ENCODE results near the gene LRMDA. TPM values are rescaled to one million over a fixed set of nuclear protein-coding genes. Genes with fewer than 3 reads are reported as not detected.
A peak's percentile ranks its signal among the peaks of the same experiment; 100 is the strongest.

LRMDA gene
- total and polyA plus RNA-seq, 2 donors from 2014 or later = 23.2 to 48.6 TPM

DNA sequence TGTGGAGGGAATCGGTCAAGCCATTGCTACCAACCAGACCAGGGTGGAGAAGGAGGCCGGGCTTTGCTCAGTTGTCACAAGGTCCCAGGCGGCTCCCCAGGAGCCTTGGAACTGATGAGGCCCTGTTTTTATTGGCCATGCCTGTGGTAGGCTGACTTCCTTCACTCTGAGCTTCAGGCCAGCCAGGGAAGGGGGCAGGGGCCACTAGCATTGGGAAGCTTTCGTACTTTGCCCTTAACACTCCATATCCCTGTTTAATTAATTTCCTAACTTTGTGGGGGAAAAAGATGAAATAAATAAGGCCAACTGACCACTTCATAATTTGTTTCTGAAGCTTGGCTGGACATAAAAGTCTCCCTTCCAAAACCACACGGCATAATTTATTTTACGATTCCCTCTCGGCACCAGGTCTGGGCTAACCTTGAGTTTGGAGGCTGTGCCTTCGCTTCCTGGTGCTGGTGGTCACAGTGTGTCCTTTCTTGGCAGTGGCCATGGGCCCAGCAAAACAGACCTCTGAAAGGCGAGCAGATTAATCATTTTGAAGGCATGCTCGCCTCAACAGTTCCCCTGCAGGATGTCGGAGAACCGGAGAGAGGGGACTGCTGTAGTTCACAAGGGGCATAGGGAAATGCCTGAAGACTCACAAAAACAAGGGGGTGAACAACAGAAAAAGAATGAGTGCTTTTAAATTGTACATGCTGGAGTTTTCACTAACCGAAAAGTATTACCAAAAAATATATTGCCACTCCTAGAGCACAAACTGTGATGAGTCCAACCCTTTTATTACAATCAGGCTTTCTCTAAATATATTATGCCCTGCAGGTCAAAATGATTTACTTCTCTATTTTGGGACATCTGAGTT lies 966.0 kb downstream of the LRMDA start:
- Histone ChIP-seq H3K4me3 (ENCODE audit: low read length in 3 of 3) (no peak overlapping the region), H3K4me1 (ENCODE audit: control insufficient read depth in 2 of 3, insufficient read depth in 2 of 3, low read depth in 1 of 3, low read length in 3 of 3) (no peaks in the 10 kb centered on the region), H3K9ac (ENCODE audit: low read length in 3 of 3) (no peak overlapping the region), H3K36me3 (ENCODE audit: control insufficient read depth in 2 of 3, insufficient read depth in 3 of 3, low read length in 3 of 3) (no peaks in the 10 kb centered on the region), H3K27ac (ENCODE audit: low read depth in 2 of 2, low read length in 2 of 2) (no peak overlapping the region), H3K9me3 (ENCODE audit: control insufficient read depth in 2 of 3, insufficient read depth in 1 of 3, low read length in 3 of 3) (no peaks in the 10 kb centered on the region), H3K27me3 (ENCODE audit: control insufficient read depth, insufficient read depth, low read length) (no peaks in the 10 kb centered on the region)
- TF ChIP-seq, protein P1, sequence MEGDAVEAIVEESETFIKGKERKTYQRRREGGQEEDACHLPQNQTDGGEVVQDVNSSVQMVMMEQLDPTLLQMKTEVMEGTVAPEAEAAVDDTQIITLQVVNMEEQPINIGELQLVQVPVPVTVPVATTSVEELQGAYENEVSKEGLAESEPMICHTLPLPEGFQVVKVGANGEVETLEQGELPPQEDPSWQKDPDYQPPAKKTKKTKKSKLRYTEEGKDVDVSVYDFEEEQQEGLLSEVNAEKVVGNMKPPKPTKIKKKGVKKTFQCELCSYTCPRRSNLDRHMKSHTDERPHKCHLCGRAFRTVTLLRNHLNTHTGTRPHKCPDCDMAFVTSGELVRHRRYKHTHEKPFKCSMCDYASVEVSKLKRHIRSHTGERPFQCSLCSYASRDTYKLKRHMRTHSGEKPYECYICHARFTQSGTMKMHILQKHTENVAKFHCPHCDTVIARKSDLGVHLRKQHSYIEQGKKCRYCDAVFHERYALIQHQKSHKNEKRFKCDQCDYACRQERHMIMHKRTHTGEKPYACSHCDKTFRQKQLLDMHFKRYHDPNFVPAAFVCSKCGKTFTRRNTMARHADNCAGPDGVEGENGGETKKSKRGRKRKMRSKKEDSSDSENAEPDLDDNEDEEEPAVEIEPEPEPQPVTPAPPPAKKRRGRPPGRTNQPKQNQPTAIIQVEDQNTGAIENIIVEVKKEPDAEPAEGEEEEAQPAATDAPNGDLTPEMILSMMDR (IDR thresholded peaks at IDR 0.05; ENCODE audit: borderline replicate concordance, extremely low read depth, insufficient read depth) = no peak
- FAIRE-seq (no peak), DNase-seq (peak; percentile 51 to 90 (median 70))
- intact Hi-C loops (cut with DNase I) = no loop called here

DNA sequence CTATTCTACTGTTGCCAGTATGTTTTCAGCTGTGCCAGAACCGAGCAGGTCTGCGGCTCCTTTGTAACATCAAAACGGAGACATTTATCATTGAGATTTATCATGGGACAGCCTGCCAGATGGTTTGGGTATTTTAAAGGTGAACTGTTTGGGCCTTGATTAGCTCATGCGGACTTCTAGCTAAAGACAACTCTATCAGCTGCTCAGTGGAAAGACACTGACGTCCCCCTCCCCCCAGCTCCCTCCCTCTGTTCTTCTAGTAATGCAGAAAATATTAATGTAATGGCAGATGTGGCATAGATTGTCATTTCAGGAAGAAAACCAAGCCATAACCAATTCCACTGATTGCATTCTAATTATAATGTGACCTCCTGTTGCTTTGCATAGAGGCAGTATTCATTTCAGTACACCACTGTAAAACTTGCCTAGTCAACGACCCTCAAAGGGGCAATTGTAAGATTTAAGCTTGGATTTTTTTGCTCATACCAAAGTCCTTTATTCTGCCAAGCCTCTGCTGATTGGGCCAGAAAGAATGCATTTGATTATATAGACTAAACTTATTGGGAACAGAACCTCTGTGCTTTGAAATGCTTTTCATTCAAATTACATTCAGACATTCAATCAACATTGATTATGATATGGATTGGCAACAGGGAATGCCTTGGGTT lies 966.8 kb downstream of the LRMDA start:
- no peaks in the 10 kb centered on the region for H3K4me1 ChIP-seq (ENCODE audit: control insufficient read depth in 2 of 3, insufficient read depth in 2 of 3, low read depth in 1 of 3, low read length in 3 of 3)
- H3K4me3 ChIP-seq (ENCODE audit: low read length in 3 of 3) = no peak overlapping the region
- no peaks in the 10 kb centered on the region for H3K36me3 ChIP-seq (ENCODE audit: control insufficient read depth in 2 of 3, insufficient read depth in 3 of 3, low read length in 3 of 3)
- DNase-seq (no peak), FAIRE-seq (no peak)
- H3K9ac ChIP-seq (ENCODE audit: low read length in 3 of 3) = no peak overlapping the region
- no peaks in the 10 kb centered on the region for H3K27me3 ChIP-seq (ENCODE audit: control insufficient read depth, insufficient read depth, low read length)
- no peak overlapping the region for H3K27ac ChIP-seq (ENCODE audit: low read depth in 2 of 2, low read length in 2 of 2)
- TF ChIP-seq, protein P1 (IDR thresholded peaks at IDR 0.05; ENCODE audit: borderline replicate concordance, extremely low read depth, insufficient read depth) = no peak
- intact Hi-C loops (cut with DNase I) = no loop called here
- no peaks in the 10 kb centered on the region for H3K9me3 ChIP-seq (ENCODE audit: control insufficient read depth in 2 of 3, insufficient read depth in 1 of 3, low read length in 3 of 3)

DNA sequence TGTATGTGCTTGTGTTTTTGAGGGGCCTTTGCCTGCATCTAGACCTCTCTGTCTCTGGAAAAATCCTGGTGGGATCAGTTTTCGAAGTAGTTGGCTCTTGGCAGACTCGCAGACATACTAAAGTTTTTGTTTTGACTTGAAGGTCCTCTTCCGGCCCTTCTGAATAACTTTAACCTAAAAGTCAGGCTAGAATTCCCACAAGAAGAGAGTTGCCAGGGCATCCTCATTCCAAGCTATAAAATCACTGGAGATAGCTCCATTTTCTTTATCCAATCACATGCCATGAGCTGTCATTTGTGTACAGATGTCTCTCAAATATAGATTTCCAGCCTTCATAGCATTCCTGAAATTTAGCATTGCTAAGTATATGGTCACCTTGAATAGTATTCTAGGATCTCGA lies 967.8 kb downstream of the LRMDA start:
- intact Hi-C loops (cut with DNase I) = no loop called here
- H3K9me3 ChIP-seq (ENCODE audit: control insufficient read depth in 2 of 3, insufficient read depth in 1 of 3, low read length in 3 of 3) = no peaks in the 10 kb centered on the region
- H3K9ac ChIP-seq (ENCODE audit: low read length in 3 of 3) = no peak overlapping the region
- H3K27me3 ChIP-seq (ENCODE audit: control insufficient read depth, insufficient read depth, low read length) = no peaks in the 10 kb centered on the region
- TF ChIP-seq, protein P1 (IDR thresholded peaks at IDR 0.05; ENCODE audit: borderline replicate concordance, extremely low read depth, insufficient read depth) = no peak
- no peak overlapping the region for H3K27ac ChIP-seq (ENCODE audit: low read depth in 2 of 2, low read length in 2 of 2)
- H3K4me3 ChIP-seq (ENCODE audit: low read length in 3 of 3) = no peak overlapping the region
- DNase-seq (no peak), FAIRE-seq (no peak)
- H3K4me1 ChIP-seq (ENCODE audit: control insufficient read depth in 2 of 3, insufficient read depth in 2 of 3, low read depth in 1 of 3, low read length in 3 of 3) = no peaks in the 10 kb centered on the region
- no peaks in the 10 kb centered on the region for H3K36me3 ChIP-seq (ENCODE audit: control insufficient read depth in 2 of 3, insufficient read depth in 3 of 3, low read length in 3 of 3)
